Measurements from ENCODE around the gene RNU6-7. TPM values are rescaled to one million over a fixed set of nuclear protein-coding genes. Genes with fewer than 3 reads are reported as not detected.

RNU6-7 gene
- total RNA-seq, 3 donors from 2014 or later (not counting 1 experiment from before 2014, with no cell fraction given) = not detected

DNA sequence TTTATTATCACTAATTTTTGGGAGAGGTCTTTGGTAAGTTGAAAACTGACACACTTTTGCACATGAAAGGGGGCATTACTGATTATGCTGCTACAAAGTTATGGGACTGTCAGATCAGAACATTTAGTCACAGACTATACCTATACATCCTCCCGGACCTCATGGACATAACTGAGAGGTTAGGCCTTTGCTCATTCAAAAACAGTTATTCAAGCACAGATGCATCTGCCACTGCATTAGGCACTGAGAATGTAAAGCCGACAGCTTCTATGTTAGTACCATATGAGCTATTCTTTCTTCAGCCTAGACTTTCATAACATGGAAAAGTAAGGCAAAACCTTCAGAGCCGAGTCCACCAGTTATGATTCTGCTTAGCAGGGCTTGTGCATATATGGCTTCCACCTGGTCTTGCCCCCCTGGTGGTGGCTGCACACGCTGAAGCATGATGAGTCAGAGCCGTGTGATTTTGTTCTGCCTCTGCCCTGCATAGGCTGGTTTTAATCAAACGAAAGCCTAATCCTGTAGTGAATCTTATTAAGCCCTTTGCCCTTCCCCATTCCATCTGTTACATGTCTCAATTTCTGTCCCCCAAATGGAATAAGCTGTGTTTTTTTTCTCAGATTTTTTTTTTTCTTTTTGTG lies 23.0 kb downstream of the RNU6-7 start:
- Mint-ChIP-seq H3K27me3 (ENCODE audit: low read depth in 2 of 2) (peaks cover 18 to 20% of the 10 kb centered on the region in 2 donors), H3K4me1 (no peaks in the 10 kb centered on the region), H3K36me3 (no peaks in the 10 kb centered on the region), H3K4me3 (no peak overlapping the region), H3K9me3 (no peaks in the 10 kb centered on the region), H3K27ac (no peak overlapping the region)
- peak in 1 of 2 donors; percentile 40 for DNase-seq
- Histone ChIP-seq H3K27ac (ENCODE audit: low read length) (no peak overlapping the region), H3K9me3 (ENCODE audit: control insufficient read depth, insufficient read depth, low read length) (no peaks in the 10 kb centered on the region), H3K27me3 (ENCODE audit: control insufficient read depth, insufficient read depth, low read length) (peaks cover 2% of the 10 kb centered on the region), H3K4me1 (ENCODE audit: control insufficient read depth, insufficient read depth, low read length) (no peaks in the 10 kb centered on the region), H3K4me3 (ENCODE audit: low read length) (no peak overlapping the region), H3K36me3 (ENCODE audit: control insufficient read depth, insufficient read depth, low read length) (no peaks in the 10 kb centered on the region)
- ATAC-seq = peak in 1 of 3 donors; percentile 40
- TF ChIP-seq, protein P1, sequence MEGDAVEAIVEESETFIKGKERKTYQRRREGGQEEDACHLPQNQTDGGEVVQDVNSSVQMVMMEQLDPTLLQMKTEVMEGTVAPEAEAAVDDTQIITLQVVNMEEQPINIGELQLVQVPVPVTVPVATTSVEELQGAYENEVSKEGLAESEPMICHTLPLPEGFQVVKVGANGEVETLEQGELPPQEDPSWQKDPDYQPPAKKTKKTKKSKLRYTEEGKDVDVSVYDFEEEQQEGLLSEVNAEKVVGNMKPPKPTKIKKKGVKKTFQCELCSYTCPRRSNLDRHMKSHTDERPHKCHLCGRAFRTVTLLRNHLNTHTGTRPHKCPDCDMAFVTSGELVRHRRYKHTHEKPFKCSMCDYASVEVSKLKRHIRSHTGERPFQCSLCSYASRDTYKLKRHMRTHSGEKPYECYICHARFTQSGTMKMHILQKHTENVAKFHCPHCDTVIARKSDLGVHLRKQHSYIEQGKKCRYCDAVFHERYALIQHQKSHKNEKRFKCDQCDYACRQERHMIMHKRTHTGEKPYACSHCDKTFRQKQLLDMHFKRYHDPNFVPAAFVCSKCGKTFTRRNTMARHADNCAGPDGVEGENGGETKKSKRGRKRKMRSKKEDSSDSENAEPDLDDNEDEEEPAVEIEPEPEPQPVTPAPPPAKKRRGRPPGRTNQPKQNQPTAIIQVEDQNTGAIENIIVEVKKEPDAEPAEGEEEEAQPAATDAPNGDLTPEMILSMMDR (IDR thresholded peaks at IDR 0.05) = no peak
- intact Hi-C loops (cut with micrococcal nuclease) = no loop called here
- WGBS (ENCODE audit: insufficient coverage) = 68% methylated on average over 6 of the region's 6 CpGs

DNA sequence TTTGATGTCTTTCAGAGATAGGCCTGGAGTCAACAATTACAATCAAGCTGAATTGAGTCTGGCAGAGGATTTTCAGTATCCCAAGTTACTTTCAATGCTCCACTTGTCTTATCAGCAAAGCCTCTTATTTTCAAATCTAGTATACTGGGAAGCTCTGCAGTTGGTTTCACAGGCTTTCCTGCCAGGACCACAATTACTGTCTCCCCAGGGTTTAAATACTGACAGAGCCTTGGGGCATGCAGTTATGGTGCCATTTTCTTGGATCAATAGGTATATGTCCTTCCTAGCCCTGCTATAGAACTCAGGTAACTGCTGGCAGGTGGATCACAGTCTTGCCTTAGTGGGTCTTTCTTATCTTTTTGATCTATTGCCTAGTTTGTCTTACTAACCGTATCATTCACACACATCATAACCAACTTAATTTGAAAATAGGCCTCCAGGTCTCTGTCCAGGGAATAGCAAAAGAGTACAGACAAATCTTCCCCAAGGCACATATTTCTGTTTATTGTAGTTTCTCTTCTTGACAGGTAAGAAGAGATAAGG lies 23.6 kb downstream of the RNU6-7 start:
- no peaks in the 10 kb centered on the region for H3K9me3 ChIP-seq (ENCODE audit: control insufficient read depth, insufficient read depth, low read length)
- intact Hi-C loops (cut with micrococcal nuclease) = no loop called here
- Mint-ChIP-seq H3K4me1 (no peaks in the 10 kb centered on the region), H3K27ac (no peak overlapping the region), H3K27me3 (ENCODE audit: low read depth in 2 of 2) (peaks cover 18 to 20% of the 10 kb centered on the region in 2 donors), H3K4me3 (no peak overlapping the region), H3K36me3 (no peaks in the 10 kb centered on the region), H3K9me3 (no peaks in the 10 kb centered on the region)
- H3K27ac ChIP-seq (ENCODE audit: low read length) = no peak overlapping the region
- TF ChIP-seq, protein P1 (IDR thresholded peaks at IDR 0.05) = no peak
- H3K27me3 ChIP-seq (ENCODE audit: control insufficient read depth, insufficient read depth, low read length) = peaks cover 2% of the 10 kb centered on the region
- 17% methylated on average over 1 of the region's 1 CpG for WGBS (ENCODE audit: insufficient coverage)
- H3K4me3 ChIP-seq (ENCODE audit: low read length) = no peak overlapping the region
- no peaks in the 10 kb centered on the region for H3K36me3 ChIP-seq (ENCODE audit: control insufficient read depth, insufficient read depth, low read length)
- ATAC-seq (no peak), DNase-seq (no peak)
- H3K4me1 ChIP-seq (ENCODE audit: control insufficient read depth, insufficient read depth, low read length) = no peaks in the 10 kb centered on the region

DNA sequence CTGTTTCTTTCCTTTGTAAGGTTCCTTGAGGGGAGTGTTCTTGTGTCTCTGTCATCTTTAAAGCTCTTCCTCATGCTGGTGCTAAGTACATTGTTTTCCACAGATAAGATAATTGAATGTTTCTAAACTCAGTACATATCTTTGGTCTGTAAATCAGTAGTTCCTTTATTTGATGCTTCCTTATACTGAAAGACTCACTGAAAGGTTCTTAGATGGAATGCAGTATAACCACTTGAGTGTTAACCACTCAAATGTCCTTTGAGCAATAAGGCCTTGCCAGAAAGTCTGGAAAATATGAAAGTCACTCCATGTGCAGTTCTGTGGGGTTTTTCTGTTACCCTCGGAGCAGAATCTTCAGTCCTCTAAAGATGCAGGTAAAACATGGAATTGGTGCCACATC lies 24.2 kb downstream of the RNU6-7 start:
- no peaks in the 10 kb centered on the region for H3K4me1 Mint-ChIP-seq
- H3K27ac Mint-ChIP-seq = no peak overlapping the region
- DNase-seq (no peak), ATAC-seq (no peak)
- WGBS (ENCODE audit: insufficient coverage) = 73% methylated on average over 1 of the region's 1 CpG
- H3K36me3 Mint-ChIP-seq = no peaks in the 10 kb centered on the region
- TF ChIP-seq, protein P1 (IDR thresholded peaks at IDR 0.05) = no peak
- H3K4me3 ChIP-seq (ENCODE audit: low read length) = no peak overlapping the region
- no peaks in the 10 kb centered on the region for H3K9me3 ChIP-seq (ENCODE audit: control insufficient read depth, insufficient read depth, low read length)
- H3K4me3 Mint-ChIP-seq = no peak overlapping the region
- no peaks in the 10 kb centered on the region for H3K27me3 ChIP-seq (ENCODE audit: control insufficient read depth, insufficient read depth, low read length)
- intact Hi-C loops (cut with micrococcal nuclease) = no loop called here
- H3K27me3 Mint-ChIP-seq (ENCODE audit: low read depth in 2 of 2) = peaks cover 18 to 20% of the 10 kb centered on the region in 2 donors
- no peaks in the 10 kb centered on the region for H3K36me3 ChIP-seq (ENCODE audit: control insufficient read depth, insufficient read depth, low read length)
- H3K27ac ChIP-seq (ENCODE audit: low read length) = no peak overlapping the region
- H3K9me3 Mint-ChIP-seq = no peaks in the 10 kb centered on the region
- H3K4me1 ChIP-seq (ENCODE audit: control insufficient read depth, insufficient read depth, low read length) = no peaks in the 10 kb centered on the region

DNA sequence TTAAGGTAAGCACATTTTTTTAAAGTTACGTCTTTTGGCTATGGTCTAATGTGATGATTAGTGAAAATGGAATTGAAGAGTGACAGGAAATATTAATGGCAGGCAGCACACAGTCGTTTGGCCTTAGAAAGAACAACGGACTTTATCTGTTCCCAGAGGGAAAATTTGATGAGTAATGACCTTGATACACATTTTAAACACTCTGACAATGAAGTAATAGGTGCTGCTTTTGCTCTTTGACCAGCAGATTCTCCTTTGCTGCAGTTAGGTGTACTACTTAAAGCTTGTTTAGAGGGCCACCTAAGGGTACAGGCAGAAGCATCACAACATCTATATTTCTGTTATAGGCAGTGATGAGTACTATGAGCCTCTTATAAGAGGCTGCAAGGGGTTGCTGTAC lies 28.3 kb downstream of the RNU6-7 start:
- H3K4me3 ChIP-seq (ENCODE audit: low read length) = no peak overlapping the region
- H3K9me3 ChIP-seq (ENCODE audit: control insufficient read depth, insufficient read depth, low read length) = no peaks in the 10 kb centered on the region
- Mint-ChIP-seq H3K9me3 (no peaks in the 10 kb centered on the region), H3K27me3 (ENCODE audit: low read depth in 2 of 2) (peaks cover 3 to 5% of the 10 kb centered on the region in 2 donors), H3K27ac (no peak overlapping the region), H3K36me3 (no peaks in the 10 kb centered on the region), H3K4me1 (no peaks in the 10 kb centered on the region), H3K4me3 (no peak overlapping the region)
- H3K27me3 ChIP-seq (ENCODE audit: control insufficient read depth, insufficient read depth, low read length) = no peaks in the 10 kb centered on the region
- DNase-seq (no peak), ATAC-seq (no peak)
- 69% methylated on average over 3 of the region's 3 CpGs for WGBS (ENCODE audit: insufficient coverage)
- intact Hi-C loops (cut with micrococcal nuclease) = no loop called here
- no peaks in the 10 kb centered on the region for H3K36me3 ChIP-seq (ENCODE audit: control insufficient read depth, insufficient read depth, low read length)
- H3K4me1 ChIP-seq (ENCODE audit: control insufficient read depth, insufficient read depth, low read length) = no peaks in the 10 kb centered on the region
- TF ChIP-seq, protein P1 (IDR thresholded peaks at IDR 0.05) = no peak
- no peak overlapping the region for H3K27ac ChIP-seq (ENCODE audit: low read length)
